ENCODE results near the gene LRTM1.

LRTM1 gene

DNA sequence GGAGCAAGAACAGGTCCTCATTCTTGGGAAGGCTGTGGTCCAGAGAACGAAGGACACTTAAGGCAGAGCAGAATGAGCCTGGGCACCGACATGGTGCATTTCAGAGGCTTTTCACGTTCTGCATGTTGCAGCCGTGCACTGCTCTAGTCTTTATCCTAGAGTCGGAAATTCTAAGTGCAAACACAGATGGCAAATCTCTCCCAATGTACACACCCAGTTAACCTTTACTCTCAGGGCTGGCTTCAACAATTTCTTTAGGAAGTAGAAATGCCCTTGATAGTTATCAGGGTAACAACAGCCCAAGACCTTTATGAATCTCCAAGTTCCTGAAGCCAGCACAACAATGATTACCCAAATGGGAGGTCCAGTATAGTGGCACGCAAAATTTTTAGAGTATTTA lies 39.1 kb upstream of the LRTM1 start:
- Histone ChIP-seq H3K36me3 (no peaks in the 10 kb centered on the region), H3K4me3 (ENCODE audit: low read depth, low read length) (no peak overlapping the region), H3K9me3 (no peaks in the 10 kb centered on the region), H3K27me3 (no peaks in the 10 kb centered on the region), H3K4me1 (no peaks in the 10 kb centered on the region)
- DNase-seq = no peak
- TF ChIP-seq, protein P1, sequence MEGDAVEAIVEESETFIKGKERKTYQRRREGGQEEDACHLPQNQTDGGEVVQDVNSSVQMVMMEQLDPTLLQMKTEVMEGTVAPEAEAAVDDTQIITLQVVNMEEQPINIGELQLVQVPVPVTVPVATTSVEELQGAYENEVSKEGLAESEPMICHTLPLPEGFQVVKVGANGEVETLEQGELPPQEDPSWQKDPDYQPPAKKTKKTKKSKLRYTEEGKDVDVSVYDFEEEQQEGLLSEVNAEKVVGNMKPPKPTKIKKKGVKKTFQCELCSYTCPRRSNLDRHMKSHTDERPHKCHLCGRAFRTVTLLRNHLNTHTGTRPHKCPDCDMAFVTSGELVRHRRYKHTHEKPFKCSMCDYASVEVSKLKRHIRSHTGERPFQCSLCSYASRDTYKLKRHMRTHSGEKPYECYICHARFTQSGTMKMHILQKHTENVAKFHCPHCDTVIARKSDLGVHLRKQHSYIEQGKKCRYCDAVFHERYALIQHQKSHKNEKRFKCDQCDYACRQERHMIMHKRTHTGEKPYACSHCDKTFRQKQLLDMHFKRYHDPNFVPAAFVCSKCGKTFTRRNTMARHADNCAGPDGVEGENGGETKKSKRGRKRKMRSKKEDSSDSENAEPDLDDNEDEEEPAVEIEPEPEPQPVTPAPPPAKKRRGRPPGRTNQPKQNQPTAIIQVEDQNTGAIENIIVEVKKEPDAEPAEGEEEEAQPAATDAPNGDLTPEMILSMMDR (IDR thresholded peaks at IDR 0.05; ENCODE audit: low read depth, low read length) = no peak

DNA sequence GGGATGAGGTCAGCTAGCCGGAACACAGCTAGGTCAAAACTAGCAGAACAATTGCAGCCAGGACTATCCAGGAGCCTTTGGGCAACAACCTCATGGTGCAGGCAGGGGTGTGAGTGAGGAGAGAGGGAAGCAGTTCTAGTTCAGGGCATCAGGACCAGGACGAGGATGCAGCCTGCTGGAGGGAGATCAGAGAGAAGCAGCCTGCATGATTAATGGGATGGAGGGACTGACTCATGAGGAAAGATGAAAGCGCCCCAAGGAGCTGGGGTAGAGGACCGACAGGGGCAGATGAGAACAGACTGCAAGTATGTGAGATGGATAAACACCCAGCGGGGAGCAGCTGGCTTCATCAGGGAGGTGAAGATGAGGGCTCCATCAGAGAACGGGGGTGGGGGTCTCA lies 37.9 kb upstream of the LRTM1 start:
- H3K4me1 ChIP-seq = no peaks in the 10 kb centered on the region
- H3K36me3 ChIP-seq = no peaks in the 10 kb centered on the region
- DNase-seq = no peak
- H3K9me3 ChIP-seq = no peaks in the 10 kb centered on the region
- TF ChIP-seq, protein P1 (IDR thresholded peaks at IDR 0.05; ENCODE audit: low read depth, low read length) = no peak
- no peaks in the 10 kb centered on the region for H3K27me3 ChIP-seq
- H3K4me3 ChIP-seq (ENCODE audit: low read depth, low read length) = no peak overlapping the region

DNA sequence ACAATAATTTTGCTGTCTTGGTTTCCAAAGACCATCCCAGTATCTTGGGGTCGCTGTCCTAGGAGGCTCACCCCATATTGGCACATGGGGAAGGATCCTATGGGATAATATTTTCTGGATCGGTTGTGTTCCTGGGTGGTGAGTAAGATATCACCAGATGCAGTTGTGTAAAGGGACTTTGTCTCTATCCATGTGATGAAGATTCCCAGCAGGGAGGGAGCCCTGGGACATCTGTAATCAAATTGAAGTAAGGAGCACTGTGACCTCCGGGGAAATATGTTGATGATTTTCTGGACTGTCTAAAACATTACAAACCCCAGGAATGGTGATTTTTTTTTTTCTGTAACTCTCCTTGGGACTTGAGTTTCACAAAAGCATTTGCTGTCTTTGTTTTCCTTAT lies 36.2 kb upstream of the LRTM1 start:
- H3K27me3 ChIP-seq = no peaks in the 10 kb centered on the region
- H3K36me3 ChIP-seq = no peaks in the 10 kb centered on the region
- H3K4me1 ChIP-seq = no peaks in the 10 kb centered on the region
- DNase-seq = no peak
- no peaks in the 10 kb centered on the region for H3K9me3 ChIP-seq
- TF ChIP-seq, protein P1 (IDR thresholded peaks at IDR 0.05; ENCODE audit: low read depth, low read length) = no peak
- no peak overlapping the region for H3K4me3 ChIP-seq (ENCODE audit: low read depth, low read length)

DNA sequence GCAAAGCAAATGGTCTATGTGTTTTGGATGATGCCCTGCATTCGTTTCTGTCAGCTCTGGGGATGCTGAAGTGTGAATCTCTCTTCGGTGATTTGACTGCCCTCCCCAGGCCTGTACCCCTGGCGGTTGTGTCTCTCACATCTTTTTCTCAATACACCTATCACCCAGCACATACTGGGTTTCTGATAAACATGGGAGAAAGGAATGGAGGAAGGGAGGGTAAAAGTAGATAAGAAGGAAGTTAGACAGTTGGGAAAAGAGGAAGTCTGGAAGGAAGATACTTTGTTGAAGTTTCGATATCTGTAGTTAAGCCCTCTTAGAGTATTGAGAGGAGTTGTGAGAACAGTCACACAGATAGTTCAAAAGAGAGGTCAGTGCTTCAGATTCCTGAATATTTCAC lies 35.8 kb upstream of the LRTM1 start:
- no peak overlapping the region for H3K4me3 ChIP-seq (ENCODE audit: low read depth, low read length)
- no peaks in the 10 kb centered on the region for H3K9me3 ChIP-seq
- no peak for DNase-seq
- TF ChIP-seq, protein P1 (IDR thresholded peaks at IDR 0.05; ENCODE audit: low read depth, low read length) = no peak
- no peaks in the 10 kb centered on the region for H3K36me3 ChIP-seq
- H3K27me3 ChIP-seq = no peaks in the 10 kb centered on the region
- H3K4me1 ChIP-seq = no peaks in the 10 kb centered on the region

DNA sequence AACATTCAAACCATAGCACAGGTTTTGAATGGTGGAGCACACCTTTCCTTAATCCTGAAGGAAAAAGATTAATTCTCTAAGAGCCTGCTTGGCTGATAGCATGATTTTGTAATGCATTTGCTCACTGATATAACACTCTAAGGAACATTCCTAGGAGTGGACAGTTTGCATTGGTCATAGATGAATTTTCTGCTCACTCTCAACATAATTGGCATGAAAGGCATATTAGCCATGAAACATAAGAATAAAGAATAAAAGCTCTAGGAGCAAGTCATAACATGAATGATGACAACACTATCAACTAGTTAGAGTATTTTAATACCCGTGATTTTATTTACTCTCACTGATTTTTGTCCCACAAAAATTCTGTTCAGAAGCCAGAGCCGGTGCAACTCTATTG lies 34.3 kb upstream of the LRTM1 start:
- H3K4me3 ChIP-seq (ENCODE audit: low read depth, low read length) = no peak overlapping the region
- DNase-seq = no peak
- H3K9me3 ChIP-seq = no peaks in the 10 kb centered on the region
- H3K4me1 ChIP-seq = no peaks in the 10 kb centered on the region
- no peaks in the 10 kb centered on the region for H3K36me3 ChIP-seq
- no peaks in the 10 kb centered on the region for H3K27me3 ChIP-seq
- TF ChIP-seq, protein P1 (IDR thresholded peaks at IDR 0.05; ENCODE audit: low read depth, low read length) = no peak

DNA sequence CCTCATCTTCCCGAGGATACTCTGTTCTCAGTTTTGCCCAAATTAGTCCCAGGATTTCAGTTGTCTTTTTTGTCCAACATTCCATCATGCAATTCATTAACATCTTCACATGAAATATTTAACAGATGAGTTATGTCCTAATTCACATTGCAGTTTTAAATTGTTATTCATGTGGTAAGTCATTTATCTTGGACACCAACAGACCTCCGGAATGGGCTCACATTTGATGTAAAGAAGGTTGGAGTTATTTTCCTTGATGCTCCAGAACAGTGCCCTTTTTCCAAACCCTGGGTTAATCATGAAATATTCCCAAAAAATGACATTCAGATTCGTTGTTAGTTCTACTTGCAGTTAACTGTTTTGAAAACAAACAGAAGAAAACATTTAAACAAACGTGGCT lies 32.8 kb upstream of the LRTM1 start:
- no peak for DNase-seq
- Histone ChIP-seq H3K4me1 (no peaks in the 10 kb centered on the region), H3K27me3 (no peaks in the 10 kb centered on the region), H3K4me3 (ENCODE audit: low read depth, low read length) (no peak overlapping the region), H3K9me3 (no peaks in the 10 kb centered on the region), H3K36me3 (no peaks in the 10 kb centered on the region)
- TF ChIP-seq, protein P1 (IDR thresholded peaks at IDR 0.05; ENCODE audit: low read depth, low read length) = no peak
